Gastrocnemius medialis (tissue), 4 donors: ENCODE results near the gene S100G. TPM values are rescaled to one million over a fixed set of nuclear protein-coding genes. Genes with fewer than 3 reads are reported as not detected.
"Not testable (repeated sequence)": the region's sequence is repeated elsewhere in the genome, so short reads cannot be mapped to it uniquely, and the experiment has no call there.

ENCODE experiments used
- ATAC-seq, 2 donors: fragments of 150-250 bp; one replicate each; pipeline ENCODE4 v1.9.1; 2016
- DNase-seq, 2 donors: peaks; one replicate each; pipeline ENCODE4 v3.0.0-alpha.2; 2019
- H3K27ac ChIP-seq, 4 donors: fragments of 200-600 bp; sonication (generic); 1 replicate in 1 of 4; 2 replicates in 3 of 4; pipeline ENCODE4 v1.5.1; 2016 to 2018; ENCODE audit warnings: mild to moderate bottlenecking in 2 of 4, moderate library complexity in 1 of 4
- H3K27me3 ChIP-seq, 3 donors: fragments of 200-600 bp; sonication (generic) in 2 of 3; 1 replicate in 1 of 3; 2 replicates in 2 of 3; pipeline versions ENCODE4 v1.5.1 to v1.6.0; 2016 to 2019; ENCODE audit warnings: mild to moderate bottlenecking in 1 of 3, moderate library complexity in 1 of 3
- H3K36me3 ChIP-seq, 2 donors: fragments of 200-600 bp; sonication (generic) in 1 of 2; one replicate each; pipeline ENCODE4 v1.5.1; 2017 to 2018
- H3K4me1 ChIP-seq, 2 donors: fragments of 200-600 bp; sonication (generic) in 1 of 2; one replicate each; pipeline ENCODE4 v1.5.1; 2016 to 2017; ENCODE audit warnings: mild to moderate bottlenecking in 2 of 2
- H3K4me3 ChIP-seq, 4 donors: fragments of 200-600 bp; sonication (generic) in 3 of 4; 1 replicate in 1 of 4; 2 replicates in 3 of 4; pipeline ENCODE4 v1.5.1; 2016 to 2019; ENCODE audit warnings: mild to moderate bottlenecking in 2 of 4
- H3K9me3 ChIP-seq, 3 donors: fragments of 200-600 bp; sonication (generic) in 2 of 3; 1 replicate in 1 of 3; 2 replicates in 2 of 3; pipeline ENCODE4 v1.5.1; 2016 to 2019
- CTCF ChIP-seq, 5 experiments: fragments of 450-650 bp in 3 of 5; fragments of 200-600 bp in 2 of 5; sonication (generic) in 2 of 5; IDR thresholded peaks in 4 of 5; conservative IDR thresholded peaks in 1 of 5; 1 replicate in 4 of 5; 2 replicates in 1 of 5; pipeline ENCODE4 v1.5.1; 2016 to 2019; ENCODE audit warnings: antibody characterized with exemption in 5 of 5, mild to moderate bottlenecking in 3 of 5, moderate library complexity in 3 of 5
- POLR2A ChIP-seq, 2 donors: fragments of 450-650 bp; IDR thresholded peaks; one replicate each; pipeline ENCODE4 v1.6.1; 2017; ENCODE audit warnings: antibody characterized with exemption in 2 of 2, mild to moderate bottlenecking in 2 of 2, moderate library complexity in 2 of 2
- in situ Hi-C, 4 donors: fragments of 200-750 bp; cut with MboI; loops; one replicate each; pipeline versions ENCODE4 v1.15.0 to v1.8.0; 2017; ENCODE audit warnings: low sequenced_read_pairs in 4 of 4
- intact Hi-C: fragments of 100-400 bp; cut with DNase I; formaldehyde crosslinking; loops from one replicate; pipeline ENCODE4 v1.15.1; 2023; ENCODE audit warnings: low total_unique reads
- total RNA-seq, 4 donors: library from RNA; depleted of rRNA; stranded (reverse); fragments of >200 nt; gene quantifications; one replicate each; pipeline versions ENCODE4 v1.1.0 to v1.2.3, GENCODE V29; 2016

S100G gene
- total RNA-seq, 4 donors from 2014 or later, result not detected

GRCh38 chrX:16618422-16618821 is 31.5 kb upstream of the S100G start:
- no peak for DNase-seq
- Histone ChIP-seq H3K27ac (no peak overlapping the region), H3K27me3 (no peaks in the 10 kb centered on the region), H3K4me1 (no peaks in the 10 kb centered on the region), H3K9me3 (no peaks in the 10 kb centered on the region), H3K4me3 (no peak overlapping the region), H3K36me3 (peaks cover 0 to 5% of the 10 kb centered on the region in 2 donors)
- in situ Hi-C loops (no loop called here), intact Hi-C loops (no loop called here)
- TF ChIP-seq CTCF (IDR thresholded peaks at IDR 0.05 in 4 of 5, conservative IDR thresholded peaks at IDR 0.05 in 1 of 5) (no peak), POLR2A (IDR thresholded peaks at IDR 0.05) (no peak)
- ATAC-seq, result no peak

GRCh38 chrX:16619024-16619423 is 30.9 kb upstream of the S100G start:
- intact Hi-C loops (no loop called here), in situ Hi-C loops (no loop called here)
- H3K9me3 ChIP-seq, result no peaks in the 10 kb centered on the region
- TF ChIP-seq POLR2A (IDR thresholded peaks at IDR 0.05), result no peak
- TF ChIP-seq CTCF (IDR thresholded peaks at IDR 0.05 in 4 of 5, conservative IDR thresholded peaks at IDR 0.05 in 1 of 5), result no peak
- ATAC-seq (no peak), DNase-seq (no peak)
- peaks cover 0 to 5% of the 10 kb centered on the region in 2 donors for H3K36me3 ChIP-seq
- no peaks in the 10 kb centered on the region for H3K27me3 ChIP-seq
- no peak overlapping the region for H3K4me3 ChIP-seq
- H3K27ac ChIP-seq, result no peak overlapping the region
- no peaks in the 10 kb centered on the region for H3K4me1 ChIP-seq

GRCh38 chrX:16628511-16628910 is 21.4 kb upstream of the S100G start:
- H3K27ac ChIP-seq, H3K9me3 ChIP-seq, H3K4me3 ChIP-seq, H3K27me3 ChIP-seq, intact Hi-C loops, ATAC-seq, in situ Hi-C loops, H3K4me1 ChIP-seq, DNase-seq, H3K36me3 ChIP-seq: not testable (repeated sequence)

GRCh38 chrX:16628946-16629595 is 20.9 kb upstream of the S100G start:
- Histone ChIP-seq H3K36me3 (no peaks in the 10 kb centered on the region), H3K4me1 (no peaks in the 10 kb centered on the region), H3K27me3 (no peaks in the 10 kb centered on the region), H3K27ac (no peak overlapping the region), H3K9me3 (no peaks in the 10 kb centered on the region), H3K4me3 (no peak overlapping the region)
- in situ Hi-C loops (no loop called here), intact Hi-C loops (no loop called here)
- no peak for TF ChIP-seq POLR2A (IDR thresholded peaks at IDR 0.05)
- TF ChIP-seq CTCF (IDR thresholded peaks at IDR 0.05 in 4 of 5, conservative IDR thresholded peaks at IDR 0.05 in 1 of 5), result no peak
- DNase-seq, result no peak
- no peak for ATAC-seq

- ATAC-seq (no peak), DNase-seq (no peak)
- H3K27me3 ChIP-seq, result no peaks in the 10 kb centered on the region
- in situ Hi-C loops (no loop called here), intact Hi-C loops (no loop called here)
- no peaks in the 10 kb centered on the region for H3K4me1 ChIP-seq
- no peaks in the 10 kb centered on the region for H3K9me3 ChIP-seq
- no peak overlapping the region for H3K4me3 ChIP-seq
- no peak overlapping the region for H3K27ac ChIP-seq
- no peaks in the 10 kb centered on the region for H3K36me3 ChIP-seq
- TF ChIP-seq POLR2A (IDR thresholded peaks at IDR 0.05) (no peak), CTCF (IDR thresholded peaks at IDR 0.05 in 4 of 5, conservative IDR thresholded peaks at IDR 0.05 in 1 of 5) (no peak)
Measured at GRCh38 chrX:16629909-16630308, 20.0 kb upstream of the S100G start.
